ENCODE data around the gene TEC. TPM values are rescaled to one million over a fixed set of nuclear protein-coding genes. Genes with fewer than 3 reads are reported as not detected.
A peak's percentile ranks its signal among the peaks of the same experiment; 100 is the strongest.

Gene TEC
- total RNA-seq, 1 donor from 2014 or later: 3.1 TPM

GRCh38 chr4:48138511-48138910, 131.1 kb downstream of the TEC start:
- no peak for DNase-seq (ENCODE audit: low spot score)
- intact Hi-C loops (cut with DNase I): no loop called here

DNA sequence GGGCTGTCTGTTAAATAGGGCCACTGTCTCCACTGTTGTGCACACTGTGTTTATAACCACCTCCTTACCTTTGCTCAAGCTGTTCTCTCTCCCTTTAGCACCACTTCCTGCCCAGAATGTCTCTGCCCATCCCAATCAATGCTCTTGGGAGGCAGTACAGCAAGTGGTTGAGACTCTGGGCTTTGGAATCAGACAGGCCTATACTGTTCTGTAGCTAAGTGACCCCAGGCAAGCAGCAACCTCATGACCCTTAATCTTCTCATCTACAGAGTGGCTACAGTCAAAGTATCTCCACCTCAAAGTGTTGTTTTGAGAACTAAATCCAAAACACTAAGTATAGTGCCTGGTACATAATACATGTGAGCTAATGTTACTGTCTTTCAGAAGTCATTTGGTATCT, 131.8 kb downstream of the TEC start:
- DNase-seq (ENCODE audit: low spot score): no peak
- intact Hi-C loops (cut with DNase I): no loop called here

DNA sequence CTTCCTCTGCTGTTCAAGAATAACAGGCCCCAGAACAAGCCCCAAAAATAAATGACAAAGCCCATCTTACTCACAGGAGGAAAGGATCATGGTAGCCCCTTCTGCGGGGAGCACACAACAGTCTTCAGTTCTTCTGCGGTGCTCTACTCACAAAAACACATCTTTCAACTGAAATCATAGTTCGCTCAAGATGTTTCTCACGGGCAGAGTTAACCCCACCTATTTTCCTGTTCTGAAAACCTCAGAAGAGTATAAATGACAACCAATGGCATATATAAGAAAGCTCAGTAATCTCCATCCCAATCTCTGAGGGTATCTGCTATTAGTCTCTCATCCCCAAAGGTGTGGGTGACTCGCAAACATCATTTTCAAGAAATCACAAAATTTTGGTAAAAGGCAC, 135.6 kb downstream of the TEC start, which contains the start of gene TXK:
TSS of gene TXK (minus strand) at position 170 of the 400 bp plus-strand sequence. CDS start at position 90, 80 bp downstream.
- intact Hi-C loops (cut with DNase I): no loop called here
- no peak for DNase-seq (ENCODE audit: low spot score)

GRCh38 chr4:48133669-48134068, 136.0 kb downstream of the TEC start:
- no peak for DNase-seq (ENCODE audit: low spot score)
- intact Hi-C loops (cut with DNase I): no loop called here

DNA sequence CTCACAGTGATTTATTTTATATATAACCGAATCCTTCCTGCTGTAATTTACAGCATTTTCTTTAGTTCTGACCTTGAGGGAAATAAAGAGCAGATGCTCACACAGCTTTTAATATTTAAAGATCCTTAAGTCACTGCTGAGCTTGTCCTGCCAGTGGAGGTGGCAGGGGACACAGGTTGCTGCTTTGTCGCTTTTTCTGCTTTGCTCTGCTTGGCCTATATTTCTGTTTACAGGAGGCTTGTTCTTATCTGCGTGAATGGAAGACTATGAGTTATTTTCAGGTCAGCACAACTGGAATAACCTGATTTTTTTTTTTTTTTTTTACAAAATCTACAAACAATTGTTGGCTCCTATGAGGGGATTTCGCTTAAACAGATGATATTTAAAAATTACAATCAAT, 137.9 kb downstream of the TEC start:
- no peak for DNase-seq (ENCODE audit: low spot score)
- intact Hi-C loops (cut with DNase I): no loop called here

GRCh38 chr4:48130100-48130499, 139.5 kb downstream of the TEC start:
- intact Hi-C loops (cut with DNase I): no loop called here
- no peak for DNase-seq (ENCODE audit: low spot score)

DNA sequence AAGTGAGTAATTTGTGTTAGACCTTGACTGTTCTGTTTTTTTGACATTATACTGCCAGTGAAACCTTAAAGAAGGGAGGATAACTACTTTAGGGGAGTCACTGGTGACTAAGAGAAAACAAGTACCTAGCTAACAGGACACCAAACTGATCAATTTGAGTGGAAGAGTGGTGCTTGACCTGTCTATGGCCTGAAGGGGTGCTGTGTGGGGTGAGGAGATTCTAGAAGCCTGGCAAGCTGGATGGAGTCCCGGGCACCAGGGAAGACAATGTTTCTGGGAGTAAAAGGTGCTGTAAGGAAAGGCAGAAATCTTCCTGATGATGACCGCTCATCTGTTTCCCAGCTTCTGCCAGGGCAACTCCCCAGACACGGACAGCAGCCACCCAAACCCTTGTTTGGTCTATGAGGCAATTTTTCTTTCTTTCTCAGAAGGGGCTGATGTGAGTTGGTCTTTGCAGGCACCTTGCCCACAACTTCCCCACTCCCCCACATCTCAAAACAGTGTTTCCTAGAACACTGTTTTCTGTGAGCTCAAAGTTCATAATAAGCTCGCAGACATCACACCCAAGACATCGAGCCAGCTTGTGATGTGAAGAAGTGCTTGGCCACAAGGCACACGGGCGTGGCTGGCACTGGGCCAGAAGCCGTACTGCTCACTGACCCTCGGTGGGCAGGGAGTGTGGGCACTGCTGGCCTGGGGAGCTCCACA, 140.2 kb downstream of the TEC start:
- DNase-seq (ENCODE audit: low spot score): no peak
- intact Hi-C loops (cut with DNase I): no loop called here

GRCh38 chr4:48127682-48128404, 141.8 kb downstream of the TEC start:
- peak; percentile 79 for DNase-seq (ENCODE audit: low spot score)
- intact Hi-C loops (cut with DNase I): loop anchor here (2.0 kb wide), 1 partner anchor 143 kb away; no protein-coding TSS in a partner anchor

DNA sequence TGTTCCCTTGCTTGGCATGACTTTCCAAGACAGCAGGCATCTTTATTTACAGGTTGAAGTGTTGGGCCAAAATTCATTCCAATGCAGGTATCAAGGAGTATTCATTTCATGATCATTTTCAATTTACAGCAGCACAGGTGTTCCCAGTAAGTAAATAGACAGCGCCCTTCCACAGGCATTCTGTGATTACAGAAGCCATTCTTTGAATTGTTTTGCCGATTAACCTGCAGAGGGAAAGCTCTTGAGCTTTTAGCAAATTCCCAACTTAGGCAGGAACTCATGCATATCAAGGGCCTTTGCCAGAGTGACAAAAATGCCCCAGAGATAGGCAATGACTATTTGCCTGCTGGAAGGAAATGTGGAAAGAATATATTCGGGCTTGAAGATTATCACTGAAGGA, 142.4 kb downstream of the TEC start:
- intact Hi-C loops (cut with DNase I): loop anchor here (2.0 kb wide), 1 partner anchor 144 kb away; no protein-coding TSS in a partner anchor

DNA sequence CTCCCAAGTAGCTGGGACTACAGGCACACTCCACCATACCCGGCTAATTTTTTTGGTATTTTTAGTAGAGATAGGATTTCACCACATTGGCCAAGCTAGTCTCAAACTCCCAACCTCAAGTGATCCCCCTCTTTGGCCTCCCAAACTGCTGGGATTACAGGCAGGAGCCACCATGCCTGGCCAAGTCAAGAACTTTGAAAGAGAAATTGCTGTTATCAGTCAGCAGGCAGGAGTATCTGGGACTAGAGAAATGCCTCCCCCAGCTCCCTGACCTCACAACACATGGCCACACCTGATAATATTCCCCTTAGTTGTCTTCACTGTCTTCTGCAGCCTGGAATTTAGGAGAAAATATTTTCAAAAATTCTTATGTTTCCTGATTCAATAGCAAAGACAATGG, 143.0 kb downstream of the TEC start:
- DNase-seq (ENCODE audit: low spot score): no peak
- intact Hi-C loops (cut with DNase I): loop anchor here (2.0 kb wide), 1 partner anchor 144 kb away; no protein-coding TSS in a partner anchor

More for the DNA sequence above, 142.4 kb downstream of the TEC start:
- DNase-seq (ENCODE audit: low spot score): no peak

GRCh38 chr4:48124870-48125269, 144.8 kb downstream of the TEC start:
- no peak for DNase-seq (ENCODE audit: low spot score)
- intact Hi-C loops (cut with DNase I): no loop called here

DNA sequence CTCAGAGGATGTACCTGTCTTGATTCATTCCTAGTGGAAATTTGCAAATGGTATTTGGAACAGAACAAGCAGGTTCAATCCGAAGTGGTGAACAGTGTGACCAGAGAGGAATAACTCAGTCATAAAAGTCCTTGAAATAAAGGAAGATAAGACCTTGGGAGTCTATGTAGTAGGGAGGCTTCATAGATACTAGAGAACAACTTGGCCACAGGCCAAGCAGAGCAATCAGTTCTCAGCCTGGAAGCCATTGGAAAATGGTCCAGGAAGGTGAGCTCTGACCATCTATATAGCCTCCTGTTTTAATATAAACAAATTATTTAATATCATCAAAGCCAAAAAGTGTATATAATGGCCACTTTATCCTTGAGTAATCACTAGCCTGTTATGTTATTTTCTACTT, 146.9 kb downstream of the TEC start:
- intact Hi-C loops (cut with DNase I): no loop called here
- no peak for DNase-seq (ENCODE audit: low spot score)

DNA sequence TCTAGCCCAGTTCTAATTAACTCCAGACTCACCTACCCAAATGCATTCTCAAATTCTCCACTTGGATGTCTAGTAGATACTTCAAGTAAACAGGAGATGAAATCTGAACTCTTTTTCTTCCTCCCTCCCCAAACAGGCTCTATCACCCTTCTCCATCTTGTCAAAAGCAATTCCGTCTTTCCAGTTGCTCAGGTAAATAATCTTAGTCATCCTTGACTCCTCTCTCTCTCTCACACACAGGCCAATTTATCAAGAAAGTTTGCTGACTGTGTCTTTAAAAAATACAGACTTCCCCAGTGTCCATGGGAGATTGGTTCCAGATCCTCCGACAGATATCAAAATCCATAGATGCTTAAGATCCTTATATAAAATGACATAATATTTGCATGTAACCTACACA, 148.5 kb downstream of the TEC start:
- intact Hi-C loops (cut with DNase I): no loop called here
- DNase-seq (ENCODE audit: low spot score): no peak

- intact Hi-C loops (cut with DNase I): no loop called here
- no peak for DNase-seq (ENCODE audit: low spot score)
Measured at GRCh38 chr4:48120132-48120531, 149.5 kb downstream of the TEC start.

DNA sequence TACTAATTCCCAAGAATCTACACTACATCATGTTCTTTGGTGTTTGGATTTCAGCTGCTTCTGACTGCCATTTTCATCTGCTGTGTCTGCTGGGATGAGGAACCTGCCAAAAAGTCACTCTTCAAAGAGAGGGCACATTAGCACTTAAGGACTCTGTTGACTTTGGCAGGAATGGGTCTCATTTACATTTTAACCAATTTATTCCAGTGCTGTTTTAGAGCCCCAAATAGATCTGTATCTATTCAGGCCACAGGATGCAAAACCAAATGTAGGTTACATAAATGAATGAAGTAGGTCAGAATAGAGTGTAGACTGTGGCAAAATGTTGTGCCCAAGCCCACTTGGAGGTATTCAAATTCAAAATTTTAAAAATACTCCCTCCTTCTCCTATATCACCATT, 150.0 kb downstream of the TEC start:
- DNase-seq (ENCODE audit: low spot score): no peak
- intact Hi-C loops (cut with DNase I): no loop called here

- no peak for DNase-seq (ENCODE audit: low spot score)
- intact Hi-C loops (cut with DNase I): no loop called here
Measured at GRCh38 chr4:48118081-48118480, 151.6 kb downstream of the TEC start.

DNA sequence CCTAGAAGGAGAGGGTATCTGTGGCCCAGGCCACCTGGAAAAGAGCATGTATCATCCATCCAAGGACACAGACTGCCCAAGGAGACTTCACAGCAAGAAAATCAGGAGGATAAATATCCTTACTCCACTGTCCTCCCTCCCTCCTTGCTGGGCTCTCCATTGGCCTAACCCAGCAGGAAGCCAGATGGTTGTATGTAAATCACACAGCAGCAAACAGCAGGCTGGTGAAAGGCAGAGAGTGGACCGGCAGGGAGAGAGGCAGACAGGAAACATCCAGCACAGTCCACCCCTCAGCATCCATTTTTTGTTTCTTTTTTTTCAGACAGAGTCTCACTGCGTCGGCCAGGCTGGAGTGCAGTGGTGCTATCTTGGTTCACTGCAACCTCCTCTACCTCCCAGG, 153.1 kb downstream of the TEC start:
- DNase-seq (ENCODE audit: low spot score): no peak
- intact Hi-C loops (cut with DNase I): no loop called here

DNA sequence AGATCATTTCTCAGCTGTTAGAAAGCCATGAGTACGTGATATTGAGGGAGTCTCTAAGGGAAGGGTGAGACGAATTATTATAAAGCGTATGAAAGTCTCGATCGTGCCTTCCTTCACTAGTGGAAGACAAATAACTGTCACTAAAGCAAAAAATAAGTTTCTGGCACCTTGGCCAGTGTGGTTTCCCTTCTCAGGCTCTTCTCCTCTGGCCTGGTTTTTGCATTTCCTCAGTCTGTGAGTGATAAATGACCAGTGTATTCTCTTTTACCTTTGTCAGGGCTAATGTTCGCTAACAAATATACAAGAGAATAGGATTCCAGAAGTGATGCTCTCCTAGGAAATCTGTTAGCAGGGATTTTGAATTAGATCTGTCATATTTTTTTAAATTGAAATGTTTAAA, 155.2 kb downstream of the TEC start:
- no peak for DNase-seq (ENCODE audit: low spot score)

DNA sequence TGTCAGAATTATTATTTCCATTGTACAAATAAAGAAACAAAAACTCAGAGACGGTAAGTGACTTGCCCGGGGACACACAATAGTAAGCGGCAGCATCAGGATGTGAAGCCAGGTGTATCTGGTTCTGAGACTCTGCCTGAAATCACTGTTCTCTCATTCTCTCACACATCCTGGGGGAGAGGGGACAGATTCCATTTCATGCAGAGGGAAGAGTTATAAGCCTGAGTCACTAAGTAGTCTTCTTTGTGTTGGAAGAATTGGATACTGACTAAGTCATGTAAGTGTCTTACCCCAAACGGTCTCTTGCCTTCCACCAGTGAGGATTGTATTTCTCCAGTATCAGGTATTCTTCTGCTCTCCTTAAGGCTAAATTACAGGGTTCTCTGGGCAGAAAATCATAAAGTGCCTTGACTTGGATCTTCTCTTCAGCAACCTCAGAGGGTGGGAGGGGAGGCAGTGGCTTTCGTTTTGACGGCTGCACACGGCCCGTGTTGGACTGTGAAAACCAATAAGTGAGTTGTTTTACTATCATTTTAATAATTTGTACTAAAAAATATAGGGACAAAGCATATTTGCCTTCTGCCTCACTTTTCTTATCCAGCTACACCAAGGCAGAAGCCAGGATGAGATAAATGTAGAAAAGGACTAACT, 157.5 kb downstream of the TEC start:
- intact Hi-C loops (cut with DNase I): no loop called here

More for the DNA sequence above, 155.2 kb downstream of the TEC start:
- intact Hi-C loops (cut with DNase I): no loop called here

DNA sequence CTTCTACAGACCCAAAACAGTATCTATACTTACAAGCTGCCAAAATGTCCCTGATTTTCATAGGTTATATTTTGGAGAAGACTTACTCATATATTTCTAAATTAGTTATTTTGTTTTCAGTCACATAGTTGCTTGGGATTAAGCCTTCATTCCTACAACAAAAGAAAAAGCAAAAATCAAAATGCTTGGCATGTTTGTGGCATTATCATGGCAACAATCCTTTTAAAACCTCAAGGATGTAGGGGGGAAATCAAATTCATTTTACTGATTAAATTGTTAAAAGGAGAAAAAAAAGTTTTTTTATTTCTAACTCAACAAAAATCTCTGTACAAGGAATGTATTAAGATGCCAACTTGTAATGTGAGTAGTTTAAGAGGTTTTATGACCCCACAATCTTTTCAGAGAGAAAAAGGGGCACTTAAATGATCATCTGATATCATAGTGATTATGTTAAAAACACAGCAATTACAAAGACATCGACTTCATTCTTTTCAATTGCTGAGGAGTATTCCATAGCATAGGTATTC, 159.1 kb downstream of the TEC start:
- no peak for DNase-seq (ENCODE audit: low spot score)
- intact Hi-C loops (cut with DNase I): no loop called here

More for the DNA sequence above, 157.5 kb downstream of the TEC start:
- no peak for DNase-seq (ENCODE audit: low spot score)

Data from cardiac septum (tissue), 1 donor.